ENCODE data around the gene HESX1. TPM values are rescaled to one million over a fixed set of nuclear protein-coding genes. Genes with fewer than 3 reads are reported as not detected.

HESX1 gene
- total and polyA plus RNA-seq, 2 experiments from 2014 or later, result 0.58 TPM; not detected in 1

- Histone ChIP-seq H3K9ac (no peak overlapping the region), H3K4me3 (no peak overlapping the region), H3K4me2 (ENCODE audit: unreplicated experiment) (no peak overlapping the region), H3F3A (ENCODE audit: insufficient read depth) (no peaks in the 10 kb centered on the region), H4K20me1 (ENCODE audit: insufficient read depth) (no peaks in the 10 kb centered on the region), H2AFZ (no peak overlapping the region), H3K79me2 (ENCODE audit: insufficient read depth) (no peaks in the 10 kb centered on the region), H3K9me3 (ENCODE audit: low read depth) (no peaks in the 10 kb centered on the region), H3K4me1 (ENCODE audit: insufficient read depth) (no peaks in the 10 kb centered on the region), H3K9me2 (ENCODE audit: insufficient read depth) (no peaks in the 10 kb centered on the region), H3K27me3 (replicated peaks; ENCODE audit: insufficient read depth) (peaks cover 8% of the 10 kb centered on the region; the same call in 1 of the 2 replicates), H3K27ac (no peak overlapping the region), H3K36me3 (ENCODE audit: low read depth) (no peaks in the 10 kb centered on the region)
- TF ChIP-seq EZH2phosphoT487 (IDR thresholded peaks at IDR 0.05; ENCODE audit: insufficient read depth, low read depth) (no peak), EZH2 (IDR thresholded peaks at IDR 0.05; ENCODE audit: insufficient read depth, poor library complexity, severe bottlenecking) (no peak)
- DNase-seq, result no peak
- 91 to 92% methylated on average over 1 of the region's 1 CpG for whole genome bisulfite sequencing, 2 experiments (ENCODE audit: low coverage in 1 of 2, low lambda C conversion rate in 2 of 2, missing lambda C conversion rate in 2 of 2)
- in situ Hi-C loops (cut with MboI), result no loop called here
Measured at GRCh38 chr3:57170946-57171345, 28.8 kb downstream of the HESX1 start.

GRCh38 chr3:57169872-57170623 lies 29.7 kb downstream of the HESX1 start:
- peak overlapping the region; percentile 97 for H3K4me2 ChIP-seq (ENCODE audit: unreplicated experiment)
- H3K27ac ChIP-seq, result no peak overlapping the region
- 9 to 11% methylated on average over 37 to 40 of the region's 40 CpGs for WGBS, 2 experiments (ENCODE audit: low coverage in 1 of 2, low lambda C conversion rate in 2 of 2, missing lambda C conversion rate in 2 of 2)
- no peaks in the 10 kb centered on the region for H3K79me2 ChIP-seq (ENCODE audit: insufficient read depth)
- no peaks in the 10 kb centered on the region for H4K20me1 ChIP-seq (ENCODE audit: insufficient read depth)
- peak; percentile 80 for DNase-seq
- peaks cover 8% of the 10 kb centered on the region; the same call in 1 of the 2 replicates for H3K27me3 ChIP-seq (replicated peaks; ENCODE audit: insufficient read depth)
- no peaks in the 10 kb centered on the region for H3K9me3 ChIP-seq (ENCODE audit: low read depth)
- no peak for TF ChIP-seq EZH2phosphoT487 (IDR thresholded peaks at IDR 0.05; ENCODE audit: insufficient read depth, low read depth)
- TF ChIP-seq EZH2 (IDR thresholded peaks at IDR 0.05; ENCODE audit: insufficient read depth, poor library complexity, severe bottlenecking), result no peak
- no peaks in the 10 kb centered on the region for H3K4me1 ChIP-seq (ENCODE audit: insufficient read depth)
- H3K4me3 ChIP-seq, result peak overlapping the region; percentile 77
- no peaks in the 10 kb centered on the region for H3K9me2 ChIP-seq (ENCODE audit: insufficient read depth)
- no peaks in the 10 kb centered on the region for H3K36me3 ChIP-seq (ENCODE audit: low read depth)
- H3K9ac ChIP-seq, result peak overlapping the region; percentile 64
- peak overlapping the region; percentile 96 for H2AFZ ChIP-seq
- in situ Hi-C loops (cut with MboI), result no loop called here
- H3F3A ChIP-seq (ENCODE audit: insufficient read depth), result no peaks in the 10 kb centered on the region

GRCh38 chr3:57169108-57169507 lies 30.7 kb downstream of the HESX1 start:
- H4K20me1 ChIP-seq (ENCODE audit: insufficient read depth), result no peaks in the 10 kb centered on the region
- no peak for DNase-seq
- H3F3A ChIP-seq (ENCODE audit: insufficient read depth), result no peaks in the 10 kb centered on the region
- H3K9ac ChIP-seq, result no peak overlapping the region
- no peaks in the 10 kb centered on the region for H3K79me2 ChIP-seq (ENCODE audit: insufficient read depth)
- no peak for TF ChIP-seq EZH2phosphoT487 (IDR thresholded peaks at IDR 0.05; ENCODE audit: insufficient read depth, low read depth)
- no peak for TF ChIP-seq EZH2 (IDR thresholded peaks at IDR 0.05; ENCODE audit: insufficient read depth, poor library complexity, severe bottlenecking)
- no peak overlapping the region for H3K4me3 ChIP-seq
- in situ Hi-C loops (cut with MboI), result no loop called here
- H3K27ac ChIP-seq, result no peak overlapping the region
- peaks cover 8% of the 10 kb centered on the region; the same call in 1 of the 2 replicates for H3K27me3 ChIP-seq (replicated peaks; ENCODE audit: insufficient read depth)
- WGBS, 2 experiments (ENCODE audit: low coverage in 1 of 2, low lambda C conversion rate in 2 of 2, missing lambda C conversion rate in 2 of 2), result 65 to 68% methylated on average over 3 of the region's 3 CpGs
- H3K4me1 ChIP-seq (ENCODE audit: insufficient read depth), result no peaks in the 10 kb centered on the region
- H2AFZ ChIP-seq, result no peak overlapping the region
- H3K4me2 ChIP-seq (ENCODE audit: unreplicated experiment), result no peak overlapping the region
- H3K9me3 ChIP-seq (ENCODE audit: low read depth), result no peaks in the 10 kb centered on the region
- no peaks in the 10 kb centered on the region for H3K9me2 ChIP-seq (ENCODE audit: insufficient read depth)
- no peaks in the 10 kb centered on the region for H3K36me3 ChIP-seq (ENCODE audit: low read depth)

GRCh38 chr3:57168151-57168550 lies 31.6 kb downstream of the HESX1 start:
- 76 to 79% methylated on average over 2 of the region's 2 CpGs for WGBS, 2 experiments (ENCODE audit: low coverage in 1 of 2, low lambda C conversion rate in 2 of 2, missing lambda C conversion rate in 2 of 2)
- Histone ChIP-seq H3K27ac (no peak overlapping the region), H3K9me3 (ENCODE audit: low read depth) (no peaks in the 10 kb centered on the region), H2AFZ (no peak overlapping the region), H3K79me2 (ENCODE audit: insufficient read depth) (no peaks in the 10 kb centered on the region), H3K4me3 (no peak overlapping the region), H3K27me3 (replicated peaks; ENCODE audit: insufficient read depth) (peaks cover 8% of the 10 kb centered on the region; the same call in 1 of the 2 replicates), H3K4me2 (ENCODE audit: unreplicated experiment) (no peak overlapping the region), H3F3A (ENCODE audit: insufficient read depth) (no peaks in the 10 kb centered on the region), H3K36me3 (ENCODE audit: low read depth) (no peaks in the 10 kb centered on the region), H3K4me1 (ENCODE audit: insufficient read depth) (no peaks in the 10 kb centered on the region), H3K9ac (no peak overlapping the region), H4K20me1 (ENCODE audit: insufficient read depth) (no peaks in the 10 kb centered on the region), H3K9me2 (ENCODE audit: insufficient read depth) (no peaks in the 10 kb centered on the region)
- TF ChIP-seq EZH2 (IDR thresholded peaks at IDR 0.05; ENCODE audit: insufficient read depth, poor library complexity, severe bottlenecking) (no peak), EZH2phosphoT487 (IDR thresholded peaks at IDR 0.05; ENCODE audit: insufficient read depth, low read depth) (no peak)
- in situ Hi-C loops (cut with MboI), result no loop called here
- DNase-seq, result no peak

Measured in GM23248 (cell line).